ENCODE data around the gene DUS2.
A peak's percentile ranks its signal among the peaks of the same experiment; 100 is the strongest.

- TF ChIP-seq CTCF (IDR thresholded peaks at IDR 0.05) (peak; percentile 94), ZFX (IDR thresholded peaks at IDR 0.05; ENCODE audit: borderline replicate concordance) (no peak)
Measured at GRCh38 chr16:68040506-68041288, 17.6 kb downstream of the DUS2 start.
